Measurements from ENCODE around the gene SLC25A14. TPM values are rescaled to one million over a fixed set of nuclear protein-coding genes. Genes with fewer than 3 reads are reported as not detected.

SLC25A14 gene
- total RNA-seq, 2 experiments from 2014 or later: 9.6 to 11.0 TPM

DNA sequence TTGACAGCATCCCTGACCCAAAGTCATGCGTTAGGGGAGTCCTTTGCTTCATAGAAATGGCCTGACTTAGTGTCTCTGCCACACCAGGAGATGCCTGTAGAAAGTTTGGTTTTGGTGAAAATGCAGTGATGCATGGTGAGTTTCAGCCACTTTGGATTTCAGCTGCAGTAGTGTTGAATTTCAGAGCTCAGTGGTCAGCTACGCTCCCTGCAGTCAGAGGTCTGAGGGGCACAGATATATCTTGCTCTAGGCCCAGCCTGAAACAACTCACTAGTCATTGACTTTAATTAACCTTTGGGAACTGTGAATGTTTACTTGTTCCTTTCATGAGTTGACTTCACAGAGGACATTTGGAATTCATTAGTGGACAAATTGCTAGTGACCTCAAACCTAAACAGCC, 79.5 kb downstream of the SLC25A14 start:
- POLR2A ChIA-PET: no interaction called here

More for the DNA sequence above, 79.5 kb downstream of the SLC25A14 start:
- Mint-ChIP-seq H3K36me3 (ENCODE audit: low read depth) (peaks cover 4% of the 10 kb centered on the region), H3K27me3 (no peaks in the 10 kb centered on the region), H3K27ac (no peak overlapping the region), H3K4me3 (no peak overlapping the region), H3K4me1 (no peaks in the 10 kb centered on the region), H3K9me3 (ENCODE audit: low read depth) (no peaks in the 10 kb centered on the region)
- CTCF ChIA-PET: no interaction called here
- intact Hi-C loops (cut with DNase I, micrococcal nuclease): no loop called here
- no peak for ATAC-seq
- no peak for DNase-seq

Other genes with a start within 250 kb of the SLC25A14 start
- gene ELF4, start 229.4 kb upstream of the SLC25A14 start, total RNA-seq: 10 to 100 TPM; 23.9 to 27.5 TPM
- 10 to 100 TPM; 48.8 to 61.7 TPM for gene AIFM1, start 174.1 kb upstream of the SLC25A14 start, total RNA-seq
- gene RAB33A, start 168.0 kb upstream of the SLC25A14 start, total RNA-seq: 10 to 100 TPM; 24.0 to 24.7 TPM
- gene ZNF280C, start 71.0 kb upstream of the SLC25A14 start, total RNA-seq: 1 to 10 TPM; 5.9 to 8.6 TPM
- not detected for gene GPR119, start 45.8 kb downstream of the SLC25A14 start, total RNA-seq
- gene RBMX2, start 62.1 kb downstream of the SLC25A14 start, total RNA-seq: 10 to 100 TPM; 25.4 to 26.8 TPM

Measured in activated CD4-positive, alpha-beta T cell treated with anti-CD3 and anti-CD28 coated beads for 36 hours (primary cell).